Measurements from ENCODE around the gene TAS2R31.
"Not testable (repeated sequence)": the region's sequence is repeated elsewhere in the genome, so short reads cannot be mapped to it uniquely, and the experiment has no call there.

TAS2R31 gene

DNA sequence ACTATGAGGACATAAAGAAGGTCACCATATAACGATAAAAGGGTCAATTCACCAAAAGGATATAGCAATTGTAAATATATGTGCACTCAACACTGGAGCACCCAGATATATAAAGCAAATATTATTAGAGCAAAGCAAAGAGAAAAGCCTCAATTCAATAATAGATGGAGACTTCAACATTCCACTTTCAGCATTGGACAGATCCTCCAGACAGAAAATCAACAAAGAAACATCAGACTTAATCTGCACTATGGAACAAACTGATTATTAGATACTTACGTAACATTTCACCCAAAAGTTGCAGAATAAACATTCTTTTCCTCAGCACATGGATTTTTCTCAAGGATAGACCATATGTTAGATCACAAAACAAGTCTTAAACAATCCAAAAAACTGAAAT is 10.2 kb upstream of the TAS2R31 start:
- peaks cover 0 to 25% of the 10 kb centered on the region in 2 experiments for H3K36me3 ChIP-seq (ENCODE audit: control insufficient read depth in 1 of 2, insufficient read depth in 2 of 2, low read depth in 1 of 2, low read length in 2 of 2)

GRCh38 chr12:11040162-11040561 is 9.0 kb upstream of the TAS2R31 start:
- H3K14ac ChIP-seq (ENCODE audit: low read length in 2 of 2), result no peak overlapping the region
- H3K36me3 ChIP-seq (ENCODE audit: control insufficient read depth in 1 of 2, insufficient read depth in 2 of 2, low read depth in 1 of 2, low read length in 2 of 2), result peaks cover 0 to 17% of the 10 kb centered on the region in 2 experiments
- H3K9ac ChIP-seq (ENCODE audit: low read length), result no peak overlapping the region
- H4K91ac ChIP-seq (ENCODE audit: low read length), result no peak overlapping the region
- no peak overlapping the region for H2BK12ac ChIP-seq (ENCODE audit: low read length in 2 of 2)
- H3K27me3 ChIP-seq (ENCODE audit: control insufficient read depth in 1 of 2, insufficient read depth in 1 of 2, low read length in 2 of 2), result no peaks in the 10 kb centered on the region
- H3K18ac ChIP-seq (ENCODE audit: low read depth in 1 of 2, low read length in 2 of 2), result no peak overlapping the region
- no peak overlapping the region for H4K8ac ChIP-seq (ENCODE audit: low read length)
- peaks cover 3% of the 10 kb centered on the region for H3K79me1 ChIP-seq (replicated peaks; ENCODE audit: low read length, poor library complexity, severe bottlenecking)
- DNase-seq, result no peak
- H2BK120ac ChIP-seq (ENCODE audit: low read depth, low read length), result no peak overlapping the region
- H2AK5ac ChIP-seq (ENCODE audit: low read length, severe bottlenecking), result no peak overlapping the region
- H3K9me3 ChIP-seq (ENCODE audit: control insufficient read depth, low read length), result no peaks in the 10 kb centered on the region
- H2AFZ ChIP-seq (ENCODE audit: low read depth, low read length), result no peak overlapping the region
- no peak overlapping the region for H3K4me2 ChIP-seq (ENCODE audit: low read length, poor library complexity, severe bottlenecking)
- no peaks in the 10 kb centered on the region for H3K4me1 ChIP-seq (ENCODE audit: control insufficient read depth, insufficient read depth, low read depth, low read length)
- no peak overlapping the region for H3K4me3 ChIP-seq (ENCODE audit: insufficient read depth in 1 of 2, low read depth in 1 of 2, low read length in 2 of 2)
- no peak overlapping the region for H2BK5ac ChIP-seq (ENCODE audit: low read depth, low read length, poor library complexity, severe bottlenecking)
- no CpG with 5 or more reads among the region's 1 CpG for WGBS
- H3K23ac ChIP-seq (ENCODE audit: low read length in 2 of 2), result no peak overlapping the region
- no peak overlapping the region for H2BK15ac ChIP-seq (ENCODE audit: low read depth, poor library complexity, severe bottlenecking)
- no peak overlapping the region for H3K27ac ChIP-seq (ENCODE audit: low read length, poor library complexity, severe bottlenecking)
- H3K4ac ChIP-seq (ENCODE audit: low read depth in 1 of 2, low read length in 2 of 2), result no peak overlapping the region

More for the DNA sequence above, 10.2 kb upstream of the TAS2R31 start:
- not testable (repeated sequence) for H3K27ac ChIP-seq (ENCODE audit: low read length, poor library complexity, severe bottlenecking); H2BK5ac ChIP-seq (ENCODE audit: low read depth, low read length, poor library complexity, severe bottlenecking); H3K9me3 ChIP-seq (ENCODE audit: control insufficient read depth, low read length); DNase-seq; H3K4me3 ChIP-seq (ENCODE audit: insufficient read depth in 1 of 2, low read depth in 1 of 2, low read length in 2 of 2); H3K9ac ChIP-seq (ENCODE audit: low read length); H3K14ac ChIP-seq (ENCODE audit: low read length in 2 of 2); H3K4me2 ChIP-seq (ENCODE audit: low read length, poor library complexity, severe bottlenecking); H4K91ac ChIP-seq (ENCODE audit: low read length); H2BK120ac ChIP-seq (ENCODE audit: low read depth, low read length); H2AFZ ChIP-seq (ENCODE audit: low read depth, low read length); H3K79me1 ChIP-seq (replicated peaks; ENCODE audit: low read length, poor library complexity, severe bottlenecking); H3K18ac ChIP-seq (ENCODE audit: low read depth in 1 of 2, low read length in 2 of 2); H2AK5ac ChIP-seq (ENCODE audit: low read length, severe bottlenecking); H3K4ac ChIP-seq (ENCODE audit: low read depth in 1 of 2, low read length in 2 of 2); H3K27me3 ChIP-seq (ENCODE audit: control insufficient read depth in 1 of 2, insufficient read depth in 1 of 2, low read length in 2 of 2); H3K4me1 ChIP-seq (ENCODE audit: control insufficient read depth, insufficient read depth, low read depth, low read length); H2BK15ac ChIP-seq (ENCODE audit: low read depth, poor library complexity, severe bottlenecking); H3K23ac ChIP-seq (ENCODE audit: low read length in 2 of 2); H2BK12ac ChIP-seq (ENCODE audit: low read length in 2 of 2); H4K8ac ChIP-seq (ENCODE audit: low read length)
- WGBS, result 97% methylated on average over 1 of the region's 2 CpGs

GRCh38 chr12:11039171-11039570 is 8.0 kb upstream of the TAS2R31 start:
- H3K14ac ChIP-seq (ENCODE audit: low read length in 2 of 2), result no peak overlapping the region
- no peak overlapping the region for H3K4ac ChIP-seq (ENCODE audit: low read depth in 1 of 2, low read length in 2 of 2)
- no peaks in the 10 kb centered on the region for H3K4me1 ChIP-seq (ENCODE audit: control insufficient read depth, insufficient read depth, low read depth, low read length)
- H2BK12ac ChIP-seq (ENCODE audit: low read length in 2 of 2), result no peak overlapping the region
- no peak overlapping the region for H2BK120ac ChIP-seq (ENCODE audit: low read depth, low read length)
- H3K9ac ChIP-seq (ENCODE audit: low read length), result no peak overlapping the region
- H3K27me3 ChIP-seq (ENCODE audit: control insufficient read depth in 1 of 2, insufficient read depth in 1 of 2, low read length in 2 of 2), result no peaks in the 10 kb centered on the region
- H2BK15ac ChIP-seq (ENCODE audit: low read depth, poor library complexity, severe bottlenecking), result no peak overlapping the region
- no peak overlapping the region for H2BK5ac ChIP-seq (ENCODE audit: low read depth, low read length, poor library complexity, severe bottlenecking)
- H3K4me3 ChIP-seq (ENCODE audit: insufficient read depth in 1 of 2, low read depth in 1 of 2, low read length in 2 of 2), result no peak overlapping the region
- H3K18ac ChIP-seq (ENCODE audit: low read depth in 1 of 2, low read length in 2 of 2), result no peak overlapping the region
- H2AFZ ChIP-seq (ENCODE audit: low read depth, low read length), result no peak overlapping the region
- H4K91ac ChIP-seq (ENCODE audit: low read length), result no peak overlapping the region
- peaks cover 0 to 7% of the 10 kb centered on the region in 2 experiments for H3K36me3 ChIP-seq (ENCODE audit: control insufficient read depth in 1 of 2, insufficient read depth in 2 of 2, low read depth in 1 of 2, low read length in 2 of 2)
- H4K8ac ChIP-seq (ENCODE audit: low read length), result no peak overlapping the region
- H2AK5ac ChIP-seq (ENCODE audit: low read length, severe bottlenecking), result no peak overlapping the region
- peaks cover 3% of the 10 kb centered on the region for H3K79me1 ChIP-seq (replicated peaks; ENCODE audit: low read length, poor library complexity, severe bottlenecking)
- H3K27ac ChIP-seq (ENCODE audit: low read length, poor library complexity, severe bottlenecking), result no peak overlapping the region
- no peaks in the 10 kb centered on the region for H3K9me3 ChIP-seq (ENCODE audit: control insufficient read depth, low read length)
- no peak for DNase-seq
- H3K23ac ChIP-seq (ENCODE audit: low read length in 2 of 2), result no peak overlapping the region
- WGBS, result 90% methylated on average over 2 of the region's 3 CpGs
- no peak overlapping the region for H3K4me2 ChIP-seq (ENCODE audit: low read length, poor library complexity, severe bottlenecking)

DNA sequence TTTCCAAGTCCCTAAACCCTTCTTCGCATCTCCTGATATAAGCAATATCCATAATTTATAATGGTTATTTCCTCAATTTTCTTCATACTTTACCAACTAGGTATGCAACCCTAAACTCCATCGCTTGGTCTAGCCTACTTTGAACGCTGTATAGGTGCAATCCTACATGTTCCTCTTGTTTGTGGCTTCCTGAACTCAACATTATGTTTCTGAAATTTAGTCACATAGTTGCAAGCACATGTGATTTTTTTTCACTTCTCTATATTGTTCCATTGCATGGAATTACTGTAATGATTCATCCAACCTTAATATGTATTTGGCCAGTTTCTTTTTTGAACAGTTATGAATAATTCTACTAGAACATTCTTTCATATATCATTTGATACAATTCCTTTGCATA is 2.8 kb upstream of the TAS2R31 start:
- H4K91ac ChIP-seq (ENCODE audit: low read length); H4K8ac ChIP-seq (ENCODE audit: low read length); H3K4ac ChIP-seq (ENCODE audit: low read depth in 1 of 2, low read length in 2 of 2); H3K18ac ChIP-seq (ENCODE audit: low read depth in 1 of 2, low read length in 2 of 2); H3K14ac ChIP-seq (ENCODE audit: low read length in 2 of 2); DNase-seq; H2AK5ac ChIP-seq (ENCODE audit: low read length, severe bottlenecking); H3K23ac ChIP-seq (ENCODE audit: low read length in 2 of 2); H3K27me3 ChIP-seq (ENCODE audit: control insufficient read depth in 1 of 2, insufficient read depth in 1 of 2, low read length in 2 of 2); H3K27ac ChIP-seq (ENCODE audit: low read length, poor library complexity, severe bottlenecking); H3K9me3 ChIP-seq (ENCODE audit: control insufficient read depth, low read length); H2BK12ac ChIP-seq (ENCODE audit: low read length in 2 of 2); H3K9ac ChIP-seq (ENCODE audit: low read length); H2BK120ac ChIP-seq (ENCODE audit: low read depth, low read length); H2AFZ ChIP-seq (ENCODE audit: low read depth, low read length); H2BK5ac ChIP-seq (ENCODE audit: low read depth, low read length, poor library complexity, severe bottlenecking); H3K4me3 ChIP-seq (ENCODE audit: insufficient read depth in 1 of 2, low read depth in 1 of 2, low read length in 2 of 2); H3K4me2 ChIP-seq (ENCODE audit: low read length, poor library complexity, severe bottlenecking); H3K36me3 ChIP-seq (ENCODE audit: control insufficient read depth in 1 of 2, insufficient read depth in 2 of 2, low read depth in 1 of 2, low read length in 2 of 2); H3K79me1 ChIP-seq (replicated peaks; ENCODE audit: low read length, poor library complexity, severe bottlenecking); H3K4me1 ChIP-seq (ENCODE audit: control insufficient read depth, insufficient read depth, low read depth, low read length); H2BK15ac ChIP-seq (ENCODE audit: low read depth, poor library complexity, severe bottlenecking): not testable (repeated sequence)
- WGBS, result no CpG with 5 or more reads among the region's 3 CpGs

Measured in mesenchymal stem cell (in vitro differentiated cells and primary cell).